Endothelial cell of umbilical vein (primary cell): Measurements from ENCODE around the gene CALCOCO1. TPM values are rescaled to one million over a fixed set of nuclear protein-coding genes. Genes with fewer than 3 reads are reported as not detected.

ENCODE experiments used
- BruUV-seq: library from RNA; stranded (reverse); fragments of 400-500 nt; replicated peaks from 2 replicates; lab custom pipeline; 2021; lab: Mats Ljungman, UMichigan
- CTCF ChIA-PET: fragments of 300-600, 350-600 bp; sonication (Branson Sonifier 250); formaldehyde crosslinking; loops from one replicate; lab custom pipeline; 2021; ENCODE audit warnings: antibody characterized with exemption, inconsistent platforms; lab: Charles Lee
- POLR2A ChIA-PET: fragments of 300-600, 350-600 bp; sonication (Branson Sonifier 250); formaldehyde crosslinking; loops from one replicate; lab custom pipeline; 2021; ENCODE audit warnings: antibody characterized with exemption, inconsistent platforms; lab: Charles Lee
- DNase-seq: peaks from one replicate; pipeline ENCODE4 v3.0.0-alpha.2; 2011; ENCODE audit warnings: low read depth, low spot score
- FAIRE-seq: peaks from 2 replicates; lab custom pipeline; 2011; peaks lifted over from hg19 to GRCh38; lab: Jason Lieb, UNC
- H2AFZ ChIP-seq: 2 replicates; pipeline ENCODE4 v1.6.0; 2012; ENCODE audit warnings: low read depth, low read length, control low read depth, inconsistent platforms
- H3K27ac ChIP-seq: 2 replicates; pipeline ENCODE4 v1.5.1; 2011; ENCODE audit warnings: low read depth, mild to moderate bottlenecking, control low read depth, low read length, moderate library complexity; ENCODE audit not compliant: insufficient read depth
- H3K27me3 ChIP-seq, 2 experiments: 2 replicates each; pipeline versions ENCODE4 v1.6.0 to v1.6.1; 2011; ENCODE audit warnings: low read length in 2 of 2, mixed read lengths in 1 of 2; ENCODE audit not compliant: control insufficient read depth in 2 of 2, insufficient read depth in 2 of 2
- H3K36me3 ChIP-seq, 2 experiments: 2 replicates in 1 of 2; 3 replicates in 1 of 2; pipeline ENCODE4 v1.5.1; 2011; ENCODE audit warnings: low read length in 2 of 2, mild to moderate bottlenecking in 1 of 2, moderate library complexity in 1 of 2; ENCODE audit not compliant: control insufficient read depth in 2 of 2, insufficient read depth in 2 of 2; ENCODE audit errors: extremely low read depth in 1 of 2
- H3K4me1 ChIP-seq: 3 replicates; pipeline ENCODE4 v1.5.1; 2011; ENCODE audit warnings: mild to moderate bottlenecking, low read length; ENCODE audit not compliant: control insufficient read depth, insufficient read depth; ENCODE audit errors: extremely low read depth
- H3K4me2 ChIP-seq: 2 replicates; pipeline ENCODE4 v1.6.1; 2011; ENCODE audit warnings: low read length, control low read depth, mixed read lengths; ENCODE audit not compliant: insufficient read depth
- H3K4me3 ChIP-seq, 3 experiments: fragments of 200-600 bp in 1 of 3; sonication (generic), shearing (Covaris generic) in 1 of 3; replicated peaks in 1 of 3; 2 replicates each; pipeline ENCODE4 v1.5.1; 2011 to 2016; ENCODE audit warnings: control low read depth in 3 of 3, low read length in 3 of 3, mild to moderate bottlenecking in 2 of 3, inconsistent platforms in 1 of 3, low read depth in 1 of 3, moderate library complexity in 1 of 3; ENCODE audit not compliant: insufficient read depth in 1 of 3
- H3K79me2 ChIP-seq: 2 replicates; pipeline ENCODE4 v1.6.0; 2012; ENCODE audit warnings: low read length, inconsistent platforms; ENCODE audit not compliant: control insufficient read depth, insufficient read depth
- H3K9ac ChIP-seq: replicated peaks from 2 replicates; pipeline ENCODE3; 2011; ENCODE audit warnings: low read length, control low read depth; ENCODE audit not compliant: insufficient read depth; ENCODE audit errors: extremely low read depth
- H3K9me1 ChIP-seq: replicated peaks from 3 replicates; pipeline ENCODE4 v1.6.0; 2011; ENCODE audit warnings: mild to moderate bottlenecking, low read length; ENCODE audit not compliant: control insufficient read depth, insufficient read depth; ENCODE audit errors: extremely low read depth
- H3K9me3 ChIP-seq: replicated peaks from 2 replicates; pipeline ENCODE4 v1.5.1; 2012; ENCODE audit warnings: low read length, inconsistent platforms; ENCODE audit not compliant: control insufficient read depth, insufficient read depth
- H4K20me1 ChIP-seq: replicated peaks from 2 replicates; pipeline ENCODE3; 2011; ENCODE audit warnings: mild to moderate bottlenecking, low read length; ENCODE audit not compliant: control insufficient read depth, insufficient read depth; ENCODE audit errors: extremely low read depth
- EZH2 ChIP-seq: IDR thresholded peaks from 2 replicates; pipeline ENCODE4 v1.6.1; 2012; ENCODE audit warnings: borderline replicate concordance, low read depth, mild to moderate bottlenecking, moderate library complexity, low read length, inconsistent platforms; ENCODE audit not compliant: severe bottlenecking
- FOS ChIP-seq: IDR thresholded peaks from 2 replicates; pipeline ENCODE4 v1.6.1; 2011; ENCODE audit warnings: mild to moderate bottlenecking, low read length, moderate library complexity, borderline replicate concordance; ENCODE audit not compliant: insufficient read depth
- GATA2 ChIP-seq: IDR thresholded peaks from 2 replicates; pipeline ENCODE4 v1.7.0; 2011; ENCODE audit warnings: low read depth, mild to moderate bottlenecking, moderate library complexity, mixed read lengths, low read length; ENCODE audit not compliant: insufficient read length, insufficient read depth
- JUN ChIP-seq: IDR thresholded peaks from 2 replicates; pipeline ENCODE4 v1.6.1; 2011; ENCODE audit warnings: borderline replicate concordance, low read depth; ENCODE audit not compliant: insufficient read length, insufficient read depth
- MAX ChIP-seq: IDR thresholded peaks from 2 replicates; pipeline ENCODE4 v1.6.1; 2011; ENCODE audit not compliant: insufficient read depth, insufficient read length
- MYC ChIP-seq: IDR thresholded peaks from one replicate; pipeline ENCODE4 v1.6.1; 2011; ENCODE audit warnings: mild to moderate bottlenecking, low read depth, low read length
- POLR2A ChIP-seq: IDR thresholded peaks from 2 replicates; pipeline ENCODE4 v1.6.1; 2012; ENCODE audit warnings: low read depth, mild to moderate bottlenecking, control low read depth, low read length
- POLR2AphosphoS5 ChIP-seq: IDR thresholded peaks from 2 replicates; pipeline ENCODE4 v1.6.1; 2012; ENCODE audit warnings: low read depth, mild to moderate bottlenecking, control low read depth, low read length, moderate library complexity; ENCODE audit not compliant: insufficient read depth
- dilution Hi-C: fragments of 300-500 bp; cut with MboI; formaldehyde crosslinking; loops from one replicate; pipeline ENCODE4 v1.15.0; 2019; ENCODE audit warnings: low sequenced_read_pairs; ENCODE audit not compliant: extremely low pct_ligation_motif_present
- intact Hi-C: fragments of 100-400 bp; cut with micrococcal nuclease; formaldehyde crosslinking; loops from one replicate; pipeline ENCODE4 v1.10.0; 2022
- polyA plus RNA-seq, 4 experiments: library from polyadenylated mRNA; depleted of rRNA in 3 of 4; stranded (reverse) in 3 of 4; unstranded in 1 of 4; fragments of >200 nt; gene quantifications; 2 replicates each; pipeline versions ENCODE4 v1.2.1 to v1.2.3, GENCODE V29; 2011 to 2012; ENCODE audit warnings: missing spikeins in 1 of 4
- total RNA-seq: library from RNA; stranded (reverse); gene quantifications from 2 replicates; pipeline ENCODE4 v1.2.3, GENCODE V29; 2021
- TF ChIP-seq, protein P1 (sequence below), 2 donors: IDR thresholded peaks; 1 replicate in 1 of 2; 2 replicates in 1 of 2; pipeline ENCODE4 v1.5.1; 2011; ENCODE audit warnings: low read length in 2 of 2, mild to moderate bottlenecking in 2 of 2, moderate library complexity in 2 of 2, control low read depth in 1 of 2, inconsistent platforms in 1 of 2, low read depth in 1 of 2; ENCODE audit not compliant: insufficient read depth in 1 of 2; ENCODE audit errors: extremely low read depth in 1 of 2

The CALCOCO1 gene
- total and polyA plus RNA-seq, 2 donors (not counting 3 experiments of a cell fraction or from before 2014, with no cell fraction given), result 70.9 to 135 TPM

DNA sequence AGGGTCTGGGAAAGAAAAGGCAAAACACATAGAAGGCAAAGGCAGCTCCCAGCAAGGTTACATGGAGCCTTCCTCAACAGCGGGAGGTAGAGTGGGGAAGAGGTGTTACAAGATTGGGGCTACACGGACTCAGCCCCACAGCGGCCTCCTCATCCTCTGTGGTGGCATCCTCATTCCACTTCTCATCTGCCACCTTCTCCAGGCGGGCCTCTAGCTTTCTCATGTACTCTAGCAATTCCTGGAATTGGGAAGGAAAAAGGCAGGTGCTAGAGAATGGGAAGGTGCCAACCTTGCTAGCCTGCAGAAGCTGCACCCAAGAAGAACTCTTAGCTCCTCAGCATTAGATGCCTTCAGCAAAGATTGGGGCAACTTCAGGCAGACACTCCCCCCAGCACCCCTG is 13.2 kb downstream of the CALCOCO1 start:
- no peak overlapping the region for H2AFZ ChIP-seq
- peaks cover under 1 to 1% of the 10 kb centered on the region in 2 experiments for H3K27me3 ChIP-seq
- no peak overlapping the region for H3K4me2 ChIP-seq
- TF ChIP-seq POLR2A, result no peak
- CTCF ChIA-PET, result interaction anchor here (1.0 to 3.0 kb wide), 5 partner anchors 12 to 43 kb away, joined by 4 to 17 read pairs (median 6); no protein-coding TSS in a partner anchor
- no TSS peak for BruUV-seq
- DNase-seq (no peak), FAIRE-seq (no peak)
- POLR2A ChIA-PET, result no interaction called here
- no peaks in the 10 kb centered on the region for H4K20me1 ChIP-seq
- intact Hi-C loops (no loop called here), dilution Hi-C loops (no loop called here)
- H3K36me3 ChIP-seq, result peaks cover 0 to 42% of the 10 kb centered on the region in 2 experiments
- H3K79me2 ChIP-seq, result no peaks in the 10 kb centered on the region
- H3K9me3 ChIP-seq, result no peaks in the 10 kb centered on the region
- H3K27ac ChIP-seq, result no peak overlapping the region
- no peaks in the 10 kb centered on the region for H3K9me1 ChIP-seq
- H3K4me3 ChIP-seq, result no peak overlapping the region
- H3K4me1 ChIP-seq, result no peaks in the 10 kb centered on the region
- no peak overlapping the region for H3K9ac ChIP-seq

DNA sequence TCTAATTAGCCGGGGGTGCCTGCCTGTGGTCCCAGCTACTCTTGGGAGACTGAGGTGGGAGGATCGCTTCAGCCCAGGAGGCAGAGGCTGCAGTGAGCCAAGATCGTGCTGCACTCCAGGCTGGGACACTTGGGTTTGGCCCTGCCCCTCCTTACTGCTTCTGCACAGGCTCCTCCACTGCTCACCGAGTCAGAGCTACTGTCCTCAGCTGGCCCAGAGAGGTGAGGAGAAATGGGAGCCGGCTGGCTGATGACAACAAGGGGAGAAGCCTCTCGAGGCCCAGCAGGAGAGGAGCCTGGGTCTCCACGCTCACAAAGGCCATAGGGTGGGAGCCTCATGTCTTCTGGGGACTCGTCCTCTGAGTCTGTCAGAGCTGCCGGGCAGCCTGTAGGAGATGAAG is 13.7 kb downstream of the CALCOCO1 start:
- Histone ChIP-seq H3K9ac (no peak overlapping the region), H4K20me1 (no peaks in the 10 kb centered on the region), H3K9me1 (no peaks in the 10 kb centered on the region), H3K79me2 (no peaks in the 10 kb centered on the region), H2AFZ (no peak overlapping the region), H3K4me2 (no peak overlapping the region), H3K4me1 (no peaks in the 10 kb centered on the region), H3K27me3 (peaks cover 4 to 6% of the 10 kb centered on the region in 2 experiments), H3K36me3 (peaks cover 0 to 42% of the 10 kb centered on the region in 2 experiments), H3K4me3 (no peak overlapping the region), H3K27ac (no peak overlapping the region), H3K9me3 (no peaks in the 10 kb centered on the region)
- DNase-seq (no peak), FAIRE-seq (no peak)
- intact Hi-C loops, result no loop called here
- TF ChIP-seq, protein P1, sequence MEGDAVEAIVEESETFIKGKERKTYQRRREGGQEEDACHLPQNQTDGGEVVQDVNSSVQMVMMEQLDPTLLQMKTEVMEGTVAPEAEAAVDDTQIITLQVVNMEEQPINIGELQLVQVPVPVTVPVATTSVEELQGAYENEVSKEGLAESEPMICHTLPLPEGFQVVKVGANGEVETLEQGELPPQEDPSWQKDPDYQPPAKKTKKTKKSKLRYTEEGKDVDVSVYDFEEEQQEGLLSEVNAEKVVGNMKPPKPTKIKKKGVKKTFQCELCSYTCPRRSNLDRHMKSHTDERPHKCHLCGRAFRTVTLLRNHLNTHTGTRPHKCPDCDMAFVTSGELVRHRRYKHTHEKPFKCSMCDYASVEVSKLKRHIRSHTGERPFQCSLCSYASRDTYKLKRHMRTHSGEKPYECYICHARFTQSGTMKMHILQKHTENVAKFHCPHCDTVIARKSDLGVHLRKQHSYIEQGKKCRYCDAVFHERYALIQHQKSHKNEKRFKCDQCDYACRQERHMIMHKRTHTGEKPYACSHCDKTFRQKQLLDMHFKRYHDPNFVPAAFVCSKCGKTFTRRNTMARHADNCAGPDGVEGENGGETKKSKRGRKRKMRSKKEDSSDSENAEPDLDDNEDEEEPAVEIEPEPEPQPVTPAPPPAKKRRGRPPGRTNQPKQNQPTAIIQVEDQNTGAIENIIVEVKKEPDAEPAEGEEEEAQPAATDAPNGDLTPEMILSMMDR (IDR thresholded peaks at IDR 0.05; ENCODE audit: extremely low read depth in 1 of 2, insufficient read depth in 1 of 2, low read depth in 1 of 2, low read length in 2 of 2), result no peak
- no peak for TF ChIP-seq EZH2
- no peak for TF ChIP-seq JUN
- no peak for TF ChIP-seq GATA2
- TF ChIP-seq MAX, result no peak
- TF ChIP-seq MYC, result no peak
- TF ChIP-seq FOS, result no peak
- TF ChIP-seq POLR2A, result no peak
- no peak for TF ChIP-seq POLR2AphosphoS5
- ChIA-PET CTCF (interaction anchor here (0.9 to 3.0 kb wide), 6 partner anchors 9 to 44 kb away, joined by 3 to 17 read pairs (median 5); no protein-coding TSS in a partner anchor), POLR2A (no interaction called here)
- dilution Hi-C loops, result no loop called here
- no TSS peak for BruUV-seq
